HG02623 (cell line): ENCODE data around the gene UNC13C.

Experiments used
- ATAC-seq: cut with Tn5 transposase; IDR thresholded peaks from one replicate; pipeline ENCODE4 v1.9.1; 2021; ENCODE audit warnings: moderate library complexity; ENCODE audit not compliant: unreplicated experiment

Gene UNC13C

DNA sequence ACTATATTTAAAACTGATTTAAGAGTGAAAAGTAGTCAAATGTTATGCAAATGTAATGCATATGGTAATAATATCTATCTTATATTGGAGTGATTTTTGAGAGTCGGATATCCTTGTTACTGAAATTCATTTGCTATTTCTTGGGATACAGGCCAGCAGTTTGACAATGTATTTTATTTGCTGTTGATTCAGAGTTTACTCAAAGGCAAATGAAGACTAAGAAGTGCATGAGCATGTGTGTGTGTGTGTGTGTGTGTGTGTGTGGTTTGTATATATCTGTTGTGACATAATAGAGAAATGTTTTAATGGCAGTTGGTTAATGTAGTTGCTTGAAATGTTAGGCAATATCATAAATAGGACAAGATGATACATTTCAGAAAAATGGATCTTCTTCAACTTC is 39.0 kb downstream of the UNC13C start:
- ATAC-seq, result no peak

DNA sequence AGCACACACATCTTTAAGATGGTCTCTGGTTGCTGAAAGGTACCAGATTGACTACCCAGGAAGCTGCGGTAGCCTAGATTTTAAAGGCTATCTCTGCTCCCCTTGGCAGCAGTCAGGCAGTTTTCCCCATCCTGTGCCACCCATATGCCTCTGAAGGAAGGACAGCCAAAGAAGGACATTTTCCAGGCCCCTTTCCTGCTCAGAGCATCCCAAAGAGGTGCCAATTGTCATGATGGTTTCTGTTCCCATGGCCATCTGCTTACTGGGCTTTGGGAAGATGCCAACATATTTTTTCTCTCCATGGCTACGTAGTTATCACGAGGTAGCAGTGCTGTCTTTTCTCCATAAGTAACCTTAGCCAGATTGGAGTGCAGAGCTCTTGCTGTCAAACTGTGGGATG is 39.7 kb downstream of the UNC13C start:
- ATAC-seq, result no peak

DNA sequence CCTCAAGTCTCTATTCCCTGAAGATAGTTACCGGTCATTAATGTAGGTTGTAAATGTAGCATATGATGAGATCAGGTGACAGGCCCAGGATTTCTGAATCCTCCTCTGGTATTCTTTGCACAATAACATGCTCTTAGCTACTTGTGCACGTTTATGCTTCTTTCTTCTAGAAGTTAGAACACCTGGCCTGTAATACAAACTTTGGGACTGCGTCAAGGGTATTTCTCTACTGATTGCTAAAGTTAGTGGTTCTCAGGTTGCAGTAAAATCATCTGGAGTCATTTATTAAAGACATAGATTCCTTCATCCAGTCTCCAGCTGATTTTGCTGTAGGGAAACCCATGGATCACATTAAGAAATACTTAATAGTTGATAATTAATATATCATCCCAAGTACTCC is 48.0 kb downstream of the UNC13C start:
- no peak for ATAC-seq

DNA sequence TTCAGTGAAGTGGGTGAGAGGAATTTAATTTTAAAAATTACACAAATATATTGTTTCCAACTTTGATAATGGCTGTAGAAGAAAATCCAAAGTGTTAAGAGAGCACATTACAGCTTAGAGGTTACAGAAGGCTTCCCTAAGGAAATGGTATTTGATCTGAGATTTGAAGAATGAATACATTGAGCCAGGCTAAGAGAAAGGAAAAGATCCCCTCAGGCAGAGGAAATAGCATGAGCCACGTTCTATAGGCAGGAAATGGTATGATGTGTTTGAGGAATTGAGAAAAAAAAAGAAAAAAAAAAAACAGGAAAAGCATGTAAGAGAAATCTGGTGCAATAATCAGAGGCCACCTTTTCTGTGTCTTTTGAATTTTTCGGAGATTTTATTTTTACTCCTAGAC is 48.6 kb downstream of the UNC13C start:
- no peak for ATAC-seq

DNA sequence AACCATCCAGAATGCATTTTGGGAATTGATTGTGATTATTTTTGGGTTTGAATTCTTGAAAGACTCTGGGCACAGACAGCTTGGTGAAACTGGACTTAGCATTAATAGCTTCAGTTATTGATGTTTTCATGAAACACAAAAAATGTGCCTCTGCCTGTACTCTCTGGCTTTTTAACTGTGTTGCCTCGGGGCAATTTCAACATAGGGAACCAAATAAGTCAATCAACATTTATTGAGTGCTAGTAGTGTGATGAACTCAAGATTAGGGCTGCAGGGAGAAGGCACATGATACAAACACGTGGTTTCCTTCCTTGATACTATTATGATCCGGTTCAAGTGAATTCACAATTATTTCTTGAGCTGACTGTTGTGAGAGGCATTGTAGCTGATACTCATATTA is 50.8 kb downstream of the UNC13C start:
- no peak for ATAC-seq

DNA sequence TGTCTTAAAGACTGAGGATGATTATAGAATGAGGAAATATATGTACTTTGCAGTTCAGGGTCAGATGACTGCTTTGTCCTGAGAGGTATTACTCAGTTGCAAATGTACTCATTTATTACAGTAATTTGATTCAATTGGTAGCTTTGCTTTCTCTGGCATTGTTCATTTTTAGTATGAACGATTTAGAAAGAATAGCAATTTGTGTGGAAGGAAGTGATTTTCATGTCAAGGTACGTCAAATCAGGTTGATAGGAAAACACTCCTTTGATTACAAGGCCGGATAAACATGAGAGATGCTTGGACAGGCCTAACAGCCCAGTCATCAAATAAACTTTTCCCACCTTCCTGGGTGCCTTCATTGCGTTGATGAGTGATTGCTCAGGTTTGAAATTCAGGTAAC is 53.8 kb downstream of the UNC13C start:
- no peak for ATAC-seq

DNA sequence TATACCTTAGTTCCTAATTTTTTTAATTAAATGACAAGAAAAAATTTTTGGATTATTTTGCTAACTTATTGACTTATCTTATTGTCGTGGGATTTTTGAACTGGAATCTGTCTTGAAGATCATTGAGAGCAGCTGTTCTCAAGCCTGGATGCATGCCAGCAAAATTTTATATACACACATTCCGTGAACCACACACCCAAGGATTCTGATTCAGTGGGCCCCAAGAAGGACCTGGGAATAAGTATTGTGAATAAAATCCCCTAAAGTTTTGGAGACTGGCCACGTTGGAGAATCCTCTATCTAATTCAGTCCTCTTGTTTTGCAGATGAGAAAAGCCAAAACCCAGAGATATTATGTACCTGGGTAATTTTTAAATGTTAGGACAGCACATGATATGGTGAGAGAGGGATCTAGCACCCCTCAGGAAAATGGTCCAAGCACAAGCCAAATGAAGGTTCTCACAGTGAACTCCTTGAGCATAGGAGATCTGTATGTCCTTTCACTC is 55.2 kb downstream of the UNC13C start:
- no peak for ATAC-seq

DNA sequence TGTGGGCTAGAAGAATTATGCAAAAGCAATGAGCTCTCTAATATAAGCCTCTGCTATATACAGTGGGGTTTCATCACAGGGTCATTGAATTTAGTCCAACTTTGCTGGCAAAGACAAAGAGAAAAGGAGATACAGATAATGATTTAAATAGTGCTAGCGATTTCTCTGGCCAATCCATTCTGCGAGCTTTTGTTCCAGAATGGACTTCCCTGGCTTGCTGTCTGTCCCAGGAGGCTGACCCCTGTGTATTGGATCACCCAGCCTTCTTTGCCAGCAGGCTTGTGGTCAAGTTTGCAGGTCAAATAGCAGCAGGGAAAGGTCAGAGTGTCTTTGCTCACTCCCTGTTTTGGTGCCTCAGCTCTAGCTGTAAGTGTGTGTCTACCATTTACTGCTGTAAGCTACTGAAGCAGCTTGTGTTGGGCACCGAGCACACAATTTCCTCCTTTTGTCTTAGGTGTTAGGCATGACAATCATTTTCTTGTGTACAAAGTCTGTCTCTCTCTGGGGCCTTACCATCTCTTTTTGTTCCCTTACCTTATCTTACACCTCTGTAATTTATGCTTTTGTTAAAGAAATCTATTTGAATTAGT is 55.7 kb downstream of the UNC13C start:
- ATAC-seq, result no peak

DNA sequence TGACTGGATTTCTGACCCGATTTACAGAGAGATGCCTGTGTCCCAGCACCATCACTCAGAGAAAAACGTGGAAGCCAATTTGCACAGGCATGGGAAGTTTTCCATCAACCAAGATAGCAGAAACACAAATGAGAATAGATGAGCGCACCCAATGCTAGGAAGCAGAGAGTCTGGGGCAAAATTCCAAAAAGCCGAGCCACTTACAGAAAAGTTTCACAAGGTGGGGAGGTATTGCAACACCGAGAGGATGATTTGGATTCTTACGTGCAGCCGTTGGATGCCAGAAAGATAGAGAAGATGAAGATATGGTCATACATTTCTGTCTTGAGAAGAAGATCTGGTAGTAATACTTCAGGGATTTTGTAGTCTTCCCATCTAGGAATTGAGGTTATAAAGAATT is 57.4 kb downstream of the UNC13C start:
- ATAC-seq, result no peak

DNA sequence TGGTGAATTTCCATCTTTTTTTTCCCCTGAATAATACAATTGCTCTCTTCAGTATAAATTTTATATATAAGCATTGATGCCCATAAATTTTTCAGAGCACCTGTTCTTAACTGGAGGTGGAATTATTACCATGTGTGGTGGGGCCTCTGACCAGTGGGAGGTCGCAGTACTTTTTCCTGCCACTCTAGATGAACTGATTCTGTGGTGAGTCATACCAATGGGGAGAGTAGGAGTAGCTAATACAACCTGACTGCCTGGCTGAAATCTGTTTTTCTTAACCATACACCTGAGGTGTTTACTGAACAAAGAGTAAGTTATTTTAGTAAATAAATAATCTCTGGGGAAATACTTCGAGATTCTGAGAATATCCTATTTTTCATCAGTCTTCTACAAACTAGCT is 67.2 kb downstream of the UNC13C start:
- ATAC-seq, result no peak

DNA sequence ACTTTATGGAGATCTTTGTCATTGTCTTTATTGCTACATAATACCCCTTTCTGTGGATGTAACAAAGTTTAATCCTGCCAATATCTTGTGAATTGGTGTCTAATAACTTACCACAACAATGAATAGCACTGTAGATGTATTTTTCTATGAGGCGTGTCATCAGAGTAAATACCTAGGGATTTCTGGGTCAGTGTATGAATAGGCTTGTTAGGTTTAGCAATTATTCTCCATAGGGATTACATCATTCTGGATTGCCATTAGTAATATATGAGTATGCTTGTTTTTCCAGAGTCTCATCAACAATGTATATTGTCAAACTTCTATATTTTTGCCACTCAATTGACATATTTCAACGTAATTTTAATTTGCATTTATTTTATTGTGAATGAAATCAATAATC is 67.9 kb downstream of the UNC13C start:
- ATAC-seq, result no peak

DNA sequence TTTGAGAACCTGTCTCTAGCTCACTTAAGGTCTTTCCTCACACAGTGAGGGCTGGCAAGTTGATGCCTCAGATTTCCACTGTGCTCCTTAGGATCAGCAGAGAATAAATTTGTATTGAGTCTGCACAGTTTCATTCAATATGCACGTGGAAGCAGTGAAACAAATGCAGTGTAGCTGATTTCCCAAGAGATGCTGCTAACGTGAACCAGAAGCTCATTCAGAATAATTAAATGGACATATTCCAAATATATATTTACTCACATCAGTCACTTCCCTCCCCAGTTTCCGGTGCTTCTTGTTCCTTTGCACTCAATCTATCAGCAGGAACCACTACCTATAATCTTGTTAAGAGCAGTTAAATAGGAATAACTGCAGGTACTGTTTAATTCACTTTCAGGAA is 86.1 kb downstream of the UNC13C start:
- no peak for ATAC-seq

DNA sequence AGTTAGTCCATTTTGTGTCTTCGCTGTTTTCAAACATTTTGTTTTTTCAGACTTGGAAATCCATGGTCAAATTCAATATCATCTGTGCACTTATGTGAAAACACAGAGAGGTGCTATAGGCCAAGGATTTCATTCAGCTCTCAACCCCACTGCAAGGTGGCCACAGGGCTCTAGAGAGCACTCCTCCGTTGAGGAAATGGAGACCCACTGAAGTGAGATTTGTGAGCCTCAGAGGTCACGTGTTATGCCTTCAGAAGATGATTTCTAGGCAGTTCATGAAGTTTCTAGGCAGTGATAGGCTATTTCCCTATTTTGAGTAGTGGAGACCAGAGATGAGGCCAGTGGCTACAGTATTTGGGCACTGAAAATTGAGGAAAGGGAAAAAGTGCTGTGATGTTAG is 88.2 kb downstream of the UNC13C start:
- ATAC-seq, result no peak

DNA sequence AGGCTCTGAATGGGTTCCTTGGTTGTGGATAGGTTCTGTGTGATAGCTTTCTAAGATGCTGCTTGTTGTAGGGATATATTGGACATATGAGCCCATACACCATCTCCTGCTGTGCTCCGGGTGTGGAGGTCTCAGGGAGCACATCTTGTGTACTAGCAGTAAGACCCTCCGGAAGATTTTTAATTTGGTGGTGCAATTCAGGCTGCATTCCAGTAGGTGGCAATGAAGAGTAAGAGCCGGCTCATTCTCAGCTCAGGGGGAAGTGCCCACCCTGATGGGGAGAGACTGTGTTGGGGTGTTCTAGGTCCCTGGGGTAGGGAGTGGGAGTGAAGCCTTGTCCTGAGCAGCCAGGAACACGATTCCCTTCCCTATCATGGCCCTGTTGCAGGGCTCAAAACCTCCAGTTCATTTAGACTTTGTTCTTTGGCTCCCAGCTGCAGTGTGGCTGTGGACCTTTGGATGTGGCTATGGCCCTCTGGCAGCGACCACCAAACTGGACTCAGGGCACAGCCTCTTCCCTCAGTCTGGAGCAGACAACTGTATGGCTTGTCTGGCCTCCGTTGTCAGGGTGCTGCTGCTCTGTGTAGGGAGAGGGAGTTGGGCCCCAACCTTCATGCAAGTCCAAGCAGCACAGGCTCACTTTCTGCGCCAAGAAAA is 104.7 kb downstream of the UNC13C start:
- ATAC-seq, result no peak

DNA sequence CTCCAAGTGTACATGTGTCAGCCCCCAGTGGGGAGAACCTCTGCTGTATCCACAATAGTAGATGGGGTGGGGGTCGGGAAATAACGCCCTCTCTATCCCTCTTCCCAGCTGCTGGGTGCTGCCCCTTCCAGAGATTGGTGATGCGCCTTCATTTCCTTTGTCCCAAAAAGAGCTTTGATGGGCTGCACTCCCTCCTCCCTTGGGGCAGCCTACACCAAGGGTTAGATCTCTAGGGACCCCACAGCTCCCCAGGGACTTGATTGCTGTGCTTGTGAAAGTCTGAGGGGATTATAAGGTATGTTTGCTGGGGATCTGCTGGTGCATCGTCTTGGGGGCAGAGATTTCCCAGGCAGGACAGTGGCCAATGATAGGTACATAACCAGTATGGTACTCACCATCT is 105.3 kb downstream of the UNC13C start:
- no peak for ATAC-seq

DNA sequence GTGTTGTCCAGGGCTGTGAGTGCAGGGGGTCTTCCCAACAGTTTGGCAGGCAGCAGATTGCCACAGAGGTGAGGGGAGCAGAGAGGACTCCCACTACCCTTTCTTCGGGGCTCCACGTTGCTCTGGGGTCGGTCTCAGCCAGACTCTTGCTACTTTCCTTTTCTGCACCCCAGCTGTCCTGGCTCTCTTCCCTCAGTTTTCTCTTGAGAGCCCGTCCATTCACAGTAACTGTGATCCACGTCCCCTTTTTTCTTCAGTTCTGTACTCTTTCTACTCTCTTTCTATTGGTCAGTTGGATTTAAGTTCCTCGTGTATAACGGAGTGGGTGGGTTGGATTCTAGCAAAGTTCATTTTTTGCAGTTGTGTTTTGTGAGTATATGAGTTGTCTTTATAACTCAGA is 105.8 kb downstream of the UNC13C start:
- ATAC-seq, result no peak

DNA sequence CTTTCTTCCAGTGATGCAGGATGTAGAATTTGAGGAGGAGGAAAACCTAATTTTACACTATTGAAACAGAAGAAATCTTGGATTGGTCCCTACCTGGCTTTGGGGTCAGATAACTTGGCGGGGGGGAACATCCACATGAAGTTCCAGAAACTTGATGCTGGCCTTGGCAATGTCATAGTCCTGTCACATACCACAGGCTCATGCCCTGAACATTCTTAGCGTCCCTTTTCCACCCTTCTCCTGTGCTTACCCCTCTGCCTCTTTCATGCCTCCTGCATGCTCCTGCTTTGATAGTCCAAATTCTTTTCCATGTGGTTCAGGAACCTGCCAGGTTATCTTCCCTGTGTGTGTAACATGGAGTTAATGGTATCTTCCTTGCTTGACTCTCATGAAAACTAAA is 110.6 kb downstream of the UNC13C start:
- no peak for ATAC-seq

DNA sequence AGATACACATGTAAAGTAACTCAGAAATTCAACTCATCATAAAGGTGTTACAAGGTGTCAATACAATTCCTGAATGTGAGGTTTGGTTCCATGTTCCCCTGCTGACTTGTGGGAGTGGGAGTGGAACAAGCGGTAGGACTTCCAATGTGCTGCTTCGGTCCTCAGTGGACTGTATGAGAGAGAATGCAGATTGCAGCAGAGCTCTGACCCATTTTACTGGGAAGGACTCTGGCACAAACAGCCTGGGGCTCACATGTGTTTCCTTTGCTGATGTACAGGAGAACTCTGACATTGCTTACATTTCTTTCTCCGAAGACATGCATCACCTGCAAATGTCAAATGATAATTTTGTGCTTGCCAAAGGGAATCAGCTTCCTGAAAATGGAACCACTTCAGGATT is 111.5 kb downstream of the UNC13C start:
- ATAC-seq, result no peak

DNA sequence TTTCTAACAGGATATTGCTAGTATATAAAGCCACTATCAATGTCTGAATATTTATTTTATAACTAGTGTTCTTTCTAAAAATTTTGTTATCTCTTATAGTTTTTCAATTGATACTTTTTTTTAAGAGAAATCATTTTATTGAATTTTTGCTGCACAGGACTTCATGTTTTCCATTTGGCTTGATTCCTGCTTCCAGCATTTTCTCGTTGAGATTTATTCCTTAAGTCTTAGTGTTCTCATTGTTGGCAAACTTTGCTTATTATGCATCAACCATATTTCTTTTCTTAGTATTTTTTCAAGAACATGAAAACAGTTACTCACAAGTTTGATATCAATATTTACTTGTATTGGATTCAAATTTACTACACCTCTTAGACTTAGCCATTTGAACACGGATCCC is 113.4 kb downstream of the UNC13C start:
- no peak for ATAC-seq

DNA sequence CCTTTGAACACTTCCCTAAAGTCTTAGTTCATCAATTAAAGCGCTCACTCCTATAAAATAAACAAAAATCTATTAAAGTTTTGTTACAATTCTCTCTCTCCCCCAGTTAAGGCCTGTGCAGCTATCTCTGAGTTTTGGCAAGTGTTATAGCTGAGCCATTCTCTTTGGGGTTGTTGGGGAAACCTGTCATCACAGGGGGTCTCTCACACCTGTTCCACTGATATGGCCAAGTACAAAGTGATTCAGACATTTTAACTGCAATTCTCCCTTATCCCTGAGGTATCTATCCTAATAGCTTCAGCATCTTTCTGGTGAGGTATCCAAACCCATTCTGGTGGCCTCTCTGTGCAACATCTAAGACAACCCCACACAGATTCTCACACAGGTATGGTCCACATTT is 116.4 kb downstream of the UNC13C start:
- no peak for ATAC-seq

DNA sequence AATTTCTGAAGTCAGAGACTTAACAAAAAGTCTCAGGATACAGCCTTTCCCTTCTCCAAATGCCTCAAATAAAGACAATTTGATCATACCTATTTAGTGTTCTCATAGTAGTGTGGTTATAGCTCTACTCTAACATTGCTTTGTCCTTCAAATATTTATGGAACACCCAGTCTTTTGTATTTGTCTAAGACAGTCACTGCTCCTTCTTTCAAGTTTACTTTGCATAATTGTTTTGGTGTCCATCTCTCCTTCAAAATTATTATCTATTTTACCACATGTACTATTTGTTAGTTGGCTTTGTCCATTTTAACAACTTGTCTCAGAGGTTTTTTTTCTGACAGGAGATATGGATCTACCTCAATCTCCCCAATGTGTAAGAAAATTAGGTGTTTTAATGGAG is 118.8 kb downstream of the UNC13C start:
- no peak for ATAC-seq

DNA sequence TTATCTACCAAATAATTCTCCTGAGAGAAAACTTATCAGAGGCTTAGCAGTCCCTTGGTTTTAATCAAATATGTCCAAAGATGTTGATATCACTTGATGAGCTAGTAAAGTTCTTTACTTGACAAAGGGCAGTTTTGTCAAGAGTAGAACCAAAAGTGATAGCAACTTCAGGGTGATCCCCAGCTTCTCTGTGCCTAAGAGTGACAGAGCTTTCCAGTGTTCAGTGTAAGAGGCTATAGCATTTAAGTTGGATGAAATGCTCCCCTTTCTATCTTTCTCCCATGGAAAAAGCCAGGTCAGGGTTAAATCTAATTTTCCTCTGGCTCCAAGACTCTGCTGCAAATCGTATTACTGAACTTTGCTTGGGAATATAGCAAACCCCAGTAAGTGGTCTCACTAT is 120.8 kb downstream of the UNC13C start:
- no peak for ATAC-seq

DNA sequence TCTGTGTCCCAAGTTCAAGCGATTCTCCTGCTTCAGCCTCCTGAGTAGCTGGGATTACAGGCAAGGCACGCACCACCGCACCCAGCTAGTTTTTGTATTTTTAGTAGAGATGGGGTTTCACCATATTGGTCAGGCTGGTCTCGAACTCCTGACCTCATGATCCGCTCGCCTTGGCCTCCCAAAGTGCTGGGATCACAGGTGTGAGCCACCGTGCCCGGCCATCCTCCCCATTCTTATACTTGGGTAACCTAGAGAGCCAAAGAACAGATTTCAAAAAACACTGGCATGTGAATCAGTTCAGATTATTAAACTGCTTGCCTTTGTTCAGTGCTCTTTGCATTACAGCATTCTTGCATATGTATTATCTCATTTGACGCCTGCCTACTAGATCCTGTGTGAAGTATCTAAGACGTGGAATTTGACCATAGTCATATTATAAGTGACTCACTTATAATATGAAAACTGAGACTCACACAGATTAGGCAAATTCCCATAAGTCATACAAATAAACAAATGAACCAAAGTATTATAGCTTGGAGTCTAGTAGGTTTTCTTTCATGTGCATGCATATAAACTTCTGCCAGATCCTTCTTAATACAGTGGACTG is 123.5 kb downstream of the UNC13C start:
- ATAC-seq, result no peak
